ENCODE results near the gene FGFR3.

The FGFR3 gene

GRCh38 chr4:1789552-1789951 is 3.5 kb upstream of the FGFR3 start:
- DNase-seq = no peak

- DNase-seq = no peak
Measured at GRCh38 chr4:1790005-1790404, 3.1 kb upstream of the FGFR3 start.

- no peak for DNase-seq
Measured at GRCh38 chr4:1792158-1792831, 798 bp upstream of the FGFR3 start.

- DNase-seq = peak; percentile 78
Measured at GRCh38 chr4:1793496-1793840, 375 bp downstream of the FGFR3 start.

- no peak for DNase-seq
Measured at GRCh38 chr4:1793940-1794808, 1.1 kb downstream of the FGFR3 start.

- DNase-seq = no peak
Measured at GRCh38 chr4:1794809-1795298, 1.8 kb downstream of the FGFR3 start.

GRCh38 chr4:1795299-1796195 is 2.5 kb downstream of the FGFR3 start:
- no peak for DNase-seq

- no peak for DNase-seq
Measured at GRCh38 chr4:1796486-1797204, 3.6 kb downstream of the FGFR3 start.

- DNase-seq = no peak
Measured at GRCh38 chr4:1797298-1797860, 4.3 kb downstream of the FGFR3 start.

GRCh38 chr4:1797861-1798579 is 4.9 kb downstream of the FGFR3 start:
- no peak for DNase-seq

- DNase-seq = no peak
Measured at GRCh38 chr4:1798580-1799386, 5.7 kb downstream of the FGFR3 start.

GRCh38 chr4:1799387-1800375 is 6.6 kb downstream of the FGFR3 start:
- no peak for DNase-seq

GRCh38 chr4:1800805-1801204 is 7.7 kb downstream of the FGFR3 start:
- DNase-seq = no peak

- DNase-seq = no peak
Measured at GRCh38 chr4:1801286-1801958, 8.3 kb downstream of the FGFR3 start.

- DNase-seq = no peak
Measured at GRCh38 chr4:1802151-1802715, 9.1 kb downstream of the FGFR3 start.

GRCh38 chr4:1802720-1803522 is 9.8 kb downstream of the FGFR3 start:
- no peak for DNase-seq
